Measurements from ENCODE around the gene ARHGAP1.

GRCh38 chr11:46675288-46675851 is 25.0 kb downstream of the ARHGAP1 start:
- no peak for TF ChIP-seq POLR2AphosphoS5 (IDR thresholded peaks at IDR 0.05; ENCODE audit: low read depth)
- no peak for TF ChIP-seq CTCF (IDR thresholded peaks at IDR 0.05; ENCODE audit: insufficient read depth, low read length)
- no peak for TF ChIP-seq REST (IDR thresholded peaks at IDR 0.05; ENCODE audit: insufficient replicate concordance, low read depth)
